Measurements from ENCODE around the gene FTCDNL1. TPM values are rescaled to one million over a fixed set of nuclear protein-coding genes. Genes with fewer than 3 reads are reported as not detected.

The FTCDNL1 gene
- total and polyA plus RNA-seq, 2 of the 13 experiments (the other 11 are each of a cell fraction or from before 2014, with no cell fraction given), result 0.98 to 1.4 TPM

- ATAC-seq (no peak), FAIRE-seq (no peak), DNase-seq (ENCODE audit: low spot score) (no peak)
- no peak for TF ChIP-seq ZNF672 (CRISPR knock-in tag; IDR thresholded peaks at IDR 0.05)
- Histone ChIP-seq H3K4me1 (ENCODE audit: insufficient read depth, low read length) (peaks cover 38% of the 10 kb centered on the region), H3K9me3 (ENCODE audit: low read length) (no peaks in the 10 kb centered on the region), H2AFZ (ENCODE audit: low read length) (no peak overlapping the region), H3K27ac (ENCODE audit: extremely low read length, insufficient read depth, low read length) (no peak overlapping the region), H3K9ac (ENCODE audit: insufficient read depth, low read depth, low read length) (no peak overlapping the region), H3K4me3 (replicated peaks in 1 of 3; ENCODE audit: insufficient read depth in 1 of 3, low read depth in 2 of 3, low read length in 3 of 3) (no peak overlapping the region), H3K27me3 (ENCODE audit: control insufficient read depth in 1 of 2, insufficient read depth in 2 of 2, low read length in 2 of 2) (no peaks in the 10 kb centered on the region), H3K4me2 (ENCODE audit: low read depth, low read length) (no peak overlapping the region), H3K79me2 (ENCODE audit: insufficient read depth, low read length) (no peaks in the 10 kb centered on the region), H4K20me1 (ENCODE audit: insufficient read depth, low read length) (no peaks in the 10 kb centered on the region), H3K36me3 (replicated peaks in 1 of 2; ENCODE audit: control insufficient read depth in 1 of 2, insufficient read depth in 2 of 2, low read length in 2 of 2) (no peaks in the 10 kb centered on the region)
- in situ Hi-C loops (cut with HindIII; ENCODE audit: extremely low pct_ligation_motif_present, low pct_unique_long_range_greater_than_20kb) (loop anchor here (10.0 kb wide), 1 partner anchor 1420 kb away; no protein-coding TSS in a partner anchor), intact Hi-C loops (cut with micrococcal nuclease; ENCODE audit: unreplicated experiment) (loop anchor here (5.0 to 10.0 kb wide), 2 partner anchors 140 to 247 kb away; no protein-coding TSS in a partner anchor)
- 0% methylated on average over 1 of the region's 1 CpG for WGBS (ENCODE audit: low lambda C conversion rate)
- POLR2A ChIA-PET, result no interaction called here
- BruUV-seq (replicated peaks), result no TSS peak
- CTCF ChIA-PET (ENCODE audit: low intra/inter-chr PET ratio, low total read pairs), result no interaction called here
These were observed 116.3 kb downstream of the FTCDNL1 start for GRCh38 chr2:199734651-199735050.

GRCh38 chr2:199734011-199734410, 117.0 kb downstream of the FTCDNL1 start:
- Histone ChIP-seq H3K4me2 (ENCODE audit: low read depth, low read length) (no peak overlapping the region), H3K4me3 (replicated peaks in 1 of 3; ENCODE audit: insufficient read depth in 1 of 3, low read depth in 2 of 3, low read length in 3 of 3) (no peak overlapping the region), H2AFZ (ENCODE audit: low read length) (no peak overlapping the region), H3K27ac (ENCODE audit: extremely low read length, insufficient read depth, low read length) (no peak overlapping the region), H3K79me2 (ENCODE audit: insufficient read depth, low read length) (no peaks in the 10 kb centered on the region), H3K36me3 (replicated peaks in 1 of 2; ENCODE audit: control insufficient read depth in 1 of 2, insufficient read depth in 2 of 2, low read length in 2 of 2) (no peaks in the 10 kb centered on the region), H3K4me1 (ENCODE audit: insufficient read depth, low read length) (peaks cover 32% of the 10 kb centered on the region), H3K9me3 (ENCODE audit: low read length) (no peaks in the 10 kb centered on the region), H3K27me3 (ENCODE audit: control insufficient read depth in 1 of 2, insufficient read depth in 2 of 2, low read length in 2 of 2) (no peaks in the 10 kb centered on the region), H4K20me1 (ENCODE audit: insufficient read depth, low read length) (no peaks in the 10 kb centered on the region), H3K9ac (ENCODE audit: insufficient read depth, low read depth, low read length) (no peak overlapping the region)
- in situ Hi-C loops (cut with HindIII; ENCODE audit: extremely low pct_ligation_motif_present, low pct_unique_long_range_greater_than_20kb), result loop anchor here (10.0 kb wide), 1 partner anchor 1419 kb away; no protein-coding TSS in a partner anchor
- 47% methylated on average over 2 of the region's 2 CpGs for WGBS (ENCODE audit: low lambda C conversion rate)
- intact Hi-C loops (cut with micrococcal nuclease; ENCODE audit: unreplicated experiment), result loop anchor here (10.0 kb wide), 1 partner anchor 139 kb away; no protein-coding TSS in a partner anchor
- CTCF ChIA-PET (ENCODE audit: low intra/inter-chr PET ratio, low total read pairs), result no interaction called here
- BruUV-seq (replicated peaks), result no TSS peak
- FAIRE-seq, result no peak
- no peak for ATAC-seq
- POLR2A ChIA-PET, result no interaction called here
- DNase-seq (ENCODE audit: low spot score), result no peak
- TF ChIP-seq EEA1 (CRISPR knock-in tag; IDR thresholded peaks at IDR 0.05; ENCODE audit: borderline replicate concordance) (no peak), SRY (CRISPR knock-in tag; IDR thresholded peaks at IDR 0.05) (no peak), NFAT5 (CRISPR knock-in tag; IDR thresholded peaks at IDR 0.05) (no peak), REST (IDR thresholded peaks at IDR 0.05; ENCODE audit: borderline replicate concordance in 1 of 2, low read depth in 1 of 2, low read length in 2 of 2) (no peak), ZNF878 (CRISPR knock-in tag; IDR thresholded peaks at IDR 0.05) (no peak), XBP1 (CRISPR knock-in tag; IDR thresholded peaks at IDR 0.05) (no peak), FOXC1 (CRISPR knock-in tag; IDR thresholded peaks at IDR 0.05; ENCODE audit: borderline replicate concordance) (no peak), ZNF576 (CRISPR knock-in tag; IDR thresholded peaks at IDR 0.05) (no peak)
